HG03064 (cell line): ENCODE measurements around the gene TMPRSS11B.
"Not testable (repeated sequence)": the region's sequence is repeated elsewhere in the genome, so short reads cannot be mapped to it uniquely, and the experiment has no call there.

ENCODE experiments used
- ATAC-seq: cut with Tn5 transposase; IDR thresholded peaks from one replicate; pipeline ENCODE4 v1.9.1; 2021; ENCODE audit warnings: low read depth; ENCODE audit not compliant: unreplicated experiment

Gene TMPRSS11B

DNA sequence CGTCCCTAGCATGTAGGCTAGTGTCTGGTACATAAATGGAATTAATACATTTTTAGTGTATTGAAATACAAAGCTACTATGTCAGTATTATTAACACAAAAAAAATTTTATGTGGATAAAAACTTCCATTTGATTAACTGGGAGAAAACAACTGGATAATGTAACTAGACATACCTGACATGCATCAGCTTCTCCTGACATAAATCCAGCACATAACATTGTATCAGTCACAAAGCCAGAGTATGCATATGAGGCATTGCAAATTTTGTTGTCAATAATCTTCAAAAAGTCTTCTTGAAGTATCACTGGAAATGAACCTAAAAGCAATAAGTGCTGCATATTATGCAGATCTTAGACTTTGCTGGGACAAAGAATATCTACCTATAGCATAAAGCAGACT, 16.9 kb downstream of the TMPRSS11B start:
- ATAC-seq: no peak

DNA sequence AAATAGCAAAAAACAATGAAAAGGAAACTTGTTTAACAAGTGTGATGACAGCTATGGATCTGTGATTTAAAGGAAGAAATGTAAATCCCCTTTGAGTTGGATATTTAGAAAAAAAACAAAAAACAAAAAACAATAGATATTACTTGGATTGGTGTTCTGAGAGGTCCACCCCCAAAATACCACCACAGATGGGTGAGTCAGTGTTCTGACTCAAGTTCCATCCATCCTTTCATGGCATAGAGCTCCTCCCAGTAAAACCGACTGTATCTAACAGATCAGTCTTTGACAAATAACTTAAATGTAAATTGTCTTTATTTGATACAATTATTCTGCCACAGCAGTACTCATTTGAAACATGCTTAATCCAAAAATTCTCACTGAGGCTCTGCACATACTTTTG, 27.4 kb downstream of the TMPRSS11B start:
- no peak for ATAC-seq

- no peak for ATAC-seq
Measured at GRCh38 chr4:68216501-68216900, 29.0 kb downstream of the TMPRSS11B start.

DNA sequence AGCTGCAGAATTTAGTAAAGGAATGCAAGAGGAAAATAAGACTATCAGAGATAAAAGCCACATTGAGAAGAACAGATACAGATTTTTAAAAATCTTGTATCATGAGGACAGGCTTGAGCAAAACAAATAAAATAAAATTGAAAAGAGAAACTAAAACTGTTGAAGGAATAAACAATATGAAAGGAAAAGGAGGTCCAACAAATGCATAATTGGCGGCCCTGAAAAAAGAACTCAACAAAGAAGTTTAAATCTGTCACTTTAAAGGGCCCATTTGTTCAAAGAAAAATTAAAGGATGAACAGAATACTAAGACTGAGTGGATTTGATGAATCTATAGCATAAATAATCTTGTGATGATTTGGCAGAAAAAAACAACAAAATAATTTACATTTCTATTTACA, 36.5 kb downstream of the TMPRSS11B start:
- no peak for ATAC-seq

DNA sequence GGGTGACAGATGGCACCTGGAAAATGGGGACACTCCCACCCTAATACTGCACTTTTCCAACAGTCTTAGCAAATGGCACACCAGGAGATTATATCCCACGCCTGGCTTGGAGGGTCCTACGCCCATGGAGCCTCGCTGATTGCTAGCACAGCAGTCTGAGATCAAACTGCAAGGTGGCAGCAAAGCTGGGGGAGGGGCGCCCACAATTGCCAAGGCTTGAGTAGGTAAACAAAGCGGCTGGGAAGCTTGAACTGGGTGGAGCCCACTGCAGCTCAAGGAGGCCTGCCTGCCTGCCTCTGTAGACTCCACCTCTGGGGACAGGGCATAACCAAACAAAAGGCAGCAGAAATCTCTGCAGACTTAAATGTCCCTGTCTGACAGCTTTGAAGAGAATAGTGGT, 51.2 kb downstream of the TMPRSS11B start:
- ATAC-seq: not testable (repeated sequence)

- ATAC-seq: no peak
Measured at GRCh38 chr4:68193194-68193593, 52.3 kb downstream of the TMPRSS11B start.

DNA sequence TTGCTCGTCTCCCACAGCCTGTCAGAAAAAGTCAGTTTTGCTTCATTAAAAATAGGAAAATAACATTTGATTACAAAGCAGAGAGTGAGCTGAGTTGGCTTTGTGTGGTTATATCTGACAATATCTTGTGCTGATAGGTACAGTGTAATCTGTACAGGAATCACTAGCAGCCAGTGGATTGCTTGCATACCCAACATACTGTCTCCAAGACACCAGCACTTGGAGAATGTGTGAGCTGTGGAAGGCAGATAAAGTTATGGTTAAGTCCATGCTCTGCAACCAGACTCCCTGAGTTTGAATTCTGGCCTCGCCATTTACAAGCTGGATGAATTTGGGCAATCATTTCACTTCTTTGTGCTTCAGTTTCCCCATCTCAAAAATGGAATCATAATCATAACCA, 58.3 kb downstream of the TMPRSS11B start:
- no peak for ATAC-seq

DNA sequence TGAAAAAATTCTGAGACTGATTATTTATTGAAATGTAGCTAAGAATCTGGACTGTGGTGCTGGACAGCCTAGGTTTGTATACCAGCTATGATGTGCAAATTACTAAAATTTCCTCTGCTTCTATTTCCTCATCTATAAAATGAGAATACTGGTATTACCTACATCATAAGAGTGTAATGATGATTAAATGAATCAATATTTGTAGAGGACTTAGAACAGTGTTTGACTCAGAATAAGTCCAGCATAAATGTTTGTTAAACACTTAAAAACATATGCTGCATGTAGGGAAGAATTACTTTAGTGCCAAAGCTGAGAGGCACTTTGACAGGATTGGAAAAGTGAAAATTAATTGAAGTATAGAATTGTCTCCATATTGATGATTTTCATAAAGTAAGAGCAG, 60.6 kb downstream of the TMPRSS11B start:
- ATAC-seq: no peak

DNA sequence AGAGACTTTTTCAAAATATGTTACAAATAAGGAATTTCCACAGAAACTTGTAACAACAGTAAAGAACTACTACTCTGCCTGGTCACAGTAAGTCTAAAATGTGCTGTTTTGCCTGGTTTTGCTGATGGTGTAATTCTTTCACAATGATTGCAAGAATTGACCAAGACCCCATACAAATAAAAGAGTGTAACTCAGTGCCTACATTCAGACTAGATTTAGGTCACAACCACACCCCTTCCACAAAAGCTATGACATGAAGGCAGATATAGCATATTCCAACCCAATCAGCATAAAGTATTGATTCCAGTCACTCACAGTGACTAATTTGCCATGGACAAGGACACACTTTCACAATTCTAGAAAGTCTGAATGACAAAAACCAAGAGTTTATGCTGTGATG, 62.1 kb downstream of the TMPRSS11B start:
- ATAC-seq: no peak

DNA sequence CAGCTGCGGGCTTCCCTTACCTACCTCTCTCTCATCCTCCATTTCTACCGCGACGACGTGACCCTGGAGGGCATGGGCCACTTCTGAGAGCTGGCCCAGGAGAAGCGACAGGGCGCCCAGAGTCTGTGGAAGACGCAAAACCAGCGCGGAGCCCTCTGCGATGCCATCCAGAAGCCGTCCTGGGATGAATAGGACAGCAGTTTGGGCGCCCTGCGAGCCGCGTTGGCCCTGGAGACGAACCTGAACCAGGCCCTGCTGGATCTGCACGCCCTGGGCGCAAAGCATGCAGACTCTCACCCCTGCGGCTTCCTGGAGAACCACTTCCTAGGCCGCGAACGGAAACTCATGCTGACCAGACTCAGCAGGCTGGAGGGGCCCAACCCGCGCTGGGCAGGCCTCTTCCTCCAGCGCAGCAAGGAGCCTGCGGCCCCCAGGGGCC, 63.1 kb downstream of the TMPRSS11B start:
- ATAC-seq: no peak

DNA sequence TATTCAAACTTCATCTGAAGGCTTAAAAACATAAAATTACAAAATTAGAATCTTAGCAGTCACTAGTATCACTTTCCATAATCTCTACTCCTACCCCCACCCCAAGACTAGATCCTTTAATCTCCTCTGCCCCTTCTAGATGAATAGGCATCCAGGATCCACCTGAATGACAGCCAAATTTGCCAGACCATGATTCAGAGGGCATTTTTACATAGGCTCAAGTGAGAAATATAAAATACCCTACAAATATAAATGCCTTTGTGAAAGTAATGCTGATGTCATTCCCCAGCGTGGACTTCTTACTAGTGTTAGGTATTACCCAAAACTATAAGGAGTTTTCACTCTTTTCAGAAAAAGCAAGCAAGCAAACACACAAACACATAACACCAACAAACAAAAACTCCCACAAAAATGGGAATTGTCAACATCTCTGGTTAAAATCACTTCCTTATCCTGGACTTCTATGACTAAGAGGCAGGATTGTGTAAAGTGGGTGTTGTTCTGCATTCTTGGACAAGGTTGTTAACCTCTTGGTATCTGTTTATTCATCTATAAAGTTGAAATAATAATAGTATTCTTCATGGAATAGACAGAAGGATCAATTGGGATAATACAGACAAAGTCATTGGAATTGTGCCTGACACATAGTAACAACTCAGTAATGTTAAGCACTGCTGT, 64.5 kb downstream of the TMPRSS11B start:
- ATAC-seq: no peak

DNA sequence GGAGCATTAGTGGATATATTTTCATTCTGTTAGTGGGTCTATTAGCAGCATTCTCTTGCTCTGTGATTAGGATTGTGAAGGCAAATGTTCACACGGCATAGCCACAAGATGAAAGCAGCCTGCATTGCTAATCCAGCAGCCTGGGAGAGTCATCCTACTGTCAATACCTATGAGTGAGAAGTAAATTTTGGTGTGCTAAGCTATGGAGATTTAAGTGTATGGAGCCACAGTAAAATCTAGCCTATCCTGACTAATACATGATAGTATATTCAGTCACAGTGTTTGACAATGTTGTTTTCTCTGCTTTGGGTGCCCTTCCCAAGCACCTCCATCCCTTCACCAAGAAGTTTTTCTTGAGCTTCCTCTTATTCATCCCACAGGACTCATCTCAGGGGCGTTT, 68.6 kb downstream of the TMPRSS11B start:
- ATAC-seq: no peak
